Activated CD4-positive, alpha-beta memory T cell treated with anti-CD3 and anti-CD28 coated beads for 36 hours (primary cell): ENCODE results near the gene STS. TPM values are rescaled to one million over a fixed set of nuclear protein-coding genes. Genes with fewer than 3 reads are reported as not detected.

Source experiments
- CTCF ChIA-PET: fragments of 350-600 bp; sonication (Branson Sonifier 250); formaldehyde crosslinking; loops from one replicate; lab custom pipeline; 2021; ENCODE audit warnings: antibody characterized with exemption, inconsistent platforms; lab: Charles Lee
- POLR2A ChIA-PET: fragments of 350-600 bp; sonication (Branson Sonifier 250); formaldehyde crosslinking; loops from one replicate; lab custom pipeline; 2021; ENCODE audit warnings: antibody characterized with exemption; lab: Charles Lee
- DNase-seq: peaks from one replicate; pipeline ENCODE4 v3.0.0-alpha.2; 2020
- H3K27ac Mint-ChIP-seq: one replicate; pipeline ENCODE4 v1.8.0; 2021; ENCODE audit warnings: mixed read lengths
- H3K27me3 Mint-ChIP-seq: one replicate; pipeline ENCODE4 v1.8.0; 2021; ENCODE audit warnings: mixed read lengths
- H3K36me3 Mint-ChIP-seq: one replicate; pipeline ENCODE4 v1.8.0; 2021; ENCODE audit warnings: mixed read lengths
- H3K4me1 Mint-ChIP-seq: one replicate; pipeline ENCODE4 v1.8.0; 2021; ENCODE audit warnings: low read depth, mixed read lengths
- H3K4me3 Mint-ChIP-seq: one replicate; pipeline ENCODE4 v1.8.0; 2021; ENCODE audit warnings: mild to moderate bottlenecking, mixed read lengths
- H3K9me3 Mint-ChIP-seq: one replicate; pipeline ENCODE4 v1.8.0; 2021; ENCODE audit warnings: mixed read lengths
- intact Hi-C: fragments of 100-400 bp; cut with micrococcal nuclease; formaldehyde crosslinking; loops from one replicate; pipeline ENCODE4 v1.15.1; 2023
- total RNA-seq, 2 experiments: library from RNA; stranded (reverse); gene quantifications; one replicate each; pipeline ENCODE4 v1.2.3, GENCODE V29; 2021

Gene STS, protein sequence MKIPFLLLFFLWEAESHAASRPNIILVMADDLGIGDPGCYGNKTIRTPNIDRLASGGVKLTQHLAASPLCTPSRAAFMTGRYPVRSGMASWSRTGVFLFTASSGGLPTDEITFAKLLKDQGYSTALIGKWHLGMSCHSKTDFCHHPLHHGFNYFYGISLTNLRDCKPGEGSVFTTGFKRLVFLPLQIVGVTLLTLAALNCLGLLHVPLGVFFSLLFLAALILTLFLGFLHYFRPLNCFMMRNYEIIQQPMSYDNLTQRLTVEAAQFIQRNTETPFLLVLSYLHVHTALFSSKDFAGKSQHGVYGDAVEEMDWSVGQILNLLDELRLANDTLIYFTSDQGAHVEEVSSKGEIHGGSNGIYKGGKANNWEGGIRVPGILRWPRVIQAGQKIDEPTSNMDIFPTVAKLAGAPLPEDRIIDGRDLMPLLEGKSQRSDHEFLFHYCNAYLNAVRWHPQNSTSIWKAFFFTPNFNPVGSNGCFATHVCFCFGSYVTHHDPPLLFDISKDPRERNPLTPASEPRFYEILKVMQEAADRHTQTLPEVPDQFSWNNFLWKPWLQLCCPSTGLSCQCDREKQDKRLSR
- total RNA-seq: under 1 TPM; 0.73 to 0.81 TPM

- H3K27me3 Mint-ChIP-seq: no peaks in the 10 kb centered on the region
- peak within 1 kb of the TSS; percentile 85 for H3K27ac Mint-ChIP-seq
- H3K4me1 Mint-ChIP-seq: peaks cover 15% of the 10 kb centered on the region
- H3K36me3 Mint-ChIP-seq: no peaks in the 10 kb centered on the region
- H3K4me3 Mint-ChIP-seq: peak within 1 kb of the TSS; percentile 80
- DNase-seq: peak; percentile 40
- POLR2A ChIA-PET: interaction anchor here (0.7 to 1.1 kb wide), 2 partner anchors 87 to 632 kb away, joined by 4 to 5 read pairs; no protein-coding TSS in a partner anchor
- intact Hi-C loops: loop anchor here (10.0 kb wide), 1 partner anchor 93 kb away; no protein-coding TSS in a partner anchor
- no peaks in the 10 kb centered on the region for H3K9me3 Mint-ChIP-seq
- CTCF ChIA-PET: no interaction called here
Observed at GRCh38 chrX:7147413-7147977, at the start of gene STS. STS (plus strand) TSS chrX:7147712; CDS start chrX:7253200, 105,488 bp downstream.

DNA sequence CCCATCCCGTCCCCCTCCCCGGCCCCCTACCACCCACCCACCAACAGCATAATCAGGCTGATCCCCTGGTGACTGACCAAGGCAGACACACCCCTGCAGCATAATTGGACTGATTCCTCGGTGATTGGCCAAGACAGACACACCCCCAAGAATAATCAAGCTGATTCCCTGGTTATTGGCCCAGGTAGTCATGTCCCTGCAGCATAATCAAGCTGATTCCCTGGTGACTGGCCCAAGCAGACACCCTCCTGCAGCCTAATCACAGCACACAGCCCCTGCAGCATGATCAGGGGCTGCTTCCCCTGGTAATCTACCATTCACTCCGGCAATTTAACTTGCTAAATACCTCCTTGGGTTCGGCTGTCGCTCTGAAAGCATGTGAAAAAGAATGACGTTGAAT lies 47.5 kb upstream of the STS start:
- Mint-ChIP-seq H3K36me3 (peaks cover 16% of the 10 kb centered on the region), H3K9me3 (no peaks in the 10 kb centered on the region), H3K27me3 (no peaks in the 10 kb centered on the region), H3K4me3 (no peak overlapping the region), H3K4me1 (peaks cover 5% of the 10 kb centered on the region), H3K27ac (no peak overlapping the region)
- intact Hi-C loops: no loop called here
- ChIA-PET CTCF (no interaction called here), POLR2A (no interaction called here)
- DNase-seq: no peak

GRCh38 chrX:7102119-7102518 lies 45.4 kb upstream of the STS start:
- H3K9me3 Mint-ChIP-seq: no peaks in the 10 kb centered on the region
- H3K27ac Mint-ChIP-seq: no peak overlapping the region
- POLR2A ChIA-PET: no interaction called here
- peaks cover 16% of the 10 kb centered on the region for H3K36me3 Mint-ChIP-seq
- H3K27me3 Mint-ChIP-seq: no peaks in the 10 kb centered on the region
- CTCF ChIA-PET: no interaction called here
- H3K4me3 Mint-ChIP-seq: no peak overlapping the region
- peaks cover 5% of the 10 kb centered on the region for H3K4me1 Mint-ChIP-seq
- no peak for DNase-seq
- intact Hi-C loops: no loop called here

DNA sequence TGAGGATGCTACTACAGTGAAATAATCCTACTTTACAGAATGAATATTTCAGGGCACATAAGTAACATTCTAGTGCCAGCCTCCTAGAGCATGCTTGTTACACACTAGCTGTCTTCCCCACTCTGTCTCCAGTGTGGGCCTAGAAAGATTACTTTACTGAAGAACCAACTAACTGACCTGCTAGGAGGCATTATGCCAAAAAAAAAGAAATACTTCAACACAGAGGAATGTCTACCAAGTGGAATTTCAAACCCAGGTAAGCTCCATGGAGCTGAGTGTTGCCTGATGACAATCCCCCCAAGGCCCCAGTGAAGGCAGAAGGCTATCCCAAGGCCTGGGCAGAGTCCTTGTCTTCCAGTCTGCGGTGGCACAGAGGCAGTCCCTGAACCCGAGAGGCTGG lies 40.9 kb upstream of the STS start:
- CTCF ChIA-PET: no interaction called here
- Mint-ChIP-seq H3K4me1 (peaks cover 14% of the 10 kb centered on the region), H3K27ac (no peak overlapping the region), H3K27me3 (no peaks in the 10 kb centered on the region), H3K9me3 (no peaks in the 10 kb centered on the region), H3K36me3 (peaks cover 16% of the 10 kb centered on the region), H3K4me3 (no peak overlapping the region)
- DNase-seq: no peak
- intact Hi-C loops: no loop called here
- POLR2A ChIA-PET: no interaction called here

- Mint-ChIP-seq H3K27me3 (no peaks in the 10 kb centered on the region), H3K4me1 (peaks cover 11% of the 10 kb centered on the region), H3K36me3 (peaks cover 14% of the 10 kb centered on the region), H3K27ac (no peak overlapping the region), H3K9me3 (no peaks in the 10 kb centered on the region), H3K4me3 (no peak overlapping the region)
- no peak for DNase-seq
- ChIA-PET CTCF (no interaction called here), POLR2A (no interaction called here)
- intact Hi-C loops: no loop called here
Observed at GRCh38 chrX:7108030-7108429, 39.5 kb upstream of the STS start.

- Mint-ChIP-seq H3K27me3 (no peaks in the 10 kb centered on the region), H3K4me3 (no peak overlapping the region), H3K36me3 (peaks cover 8% of the 10 kb centered on the region), H3K9me3 (no peaks in the 10 kb centered on the region), H3K4me1 (peaks cover 10% of the 10 kb centered on the region), H3K27ac (no peak overlapping the region)
- CTCF ChIA-PET: no interaction called here
- POLR2A ChIA-PET: no interaction called here
- no peak for DNase-seq
- intact Hi-C loops: no loop called here
Observed at GRCh38 chrX:7109049-7109531, 38.4 kb upstream of the STS start.

DNA sequence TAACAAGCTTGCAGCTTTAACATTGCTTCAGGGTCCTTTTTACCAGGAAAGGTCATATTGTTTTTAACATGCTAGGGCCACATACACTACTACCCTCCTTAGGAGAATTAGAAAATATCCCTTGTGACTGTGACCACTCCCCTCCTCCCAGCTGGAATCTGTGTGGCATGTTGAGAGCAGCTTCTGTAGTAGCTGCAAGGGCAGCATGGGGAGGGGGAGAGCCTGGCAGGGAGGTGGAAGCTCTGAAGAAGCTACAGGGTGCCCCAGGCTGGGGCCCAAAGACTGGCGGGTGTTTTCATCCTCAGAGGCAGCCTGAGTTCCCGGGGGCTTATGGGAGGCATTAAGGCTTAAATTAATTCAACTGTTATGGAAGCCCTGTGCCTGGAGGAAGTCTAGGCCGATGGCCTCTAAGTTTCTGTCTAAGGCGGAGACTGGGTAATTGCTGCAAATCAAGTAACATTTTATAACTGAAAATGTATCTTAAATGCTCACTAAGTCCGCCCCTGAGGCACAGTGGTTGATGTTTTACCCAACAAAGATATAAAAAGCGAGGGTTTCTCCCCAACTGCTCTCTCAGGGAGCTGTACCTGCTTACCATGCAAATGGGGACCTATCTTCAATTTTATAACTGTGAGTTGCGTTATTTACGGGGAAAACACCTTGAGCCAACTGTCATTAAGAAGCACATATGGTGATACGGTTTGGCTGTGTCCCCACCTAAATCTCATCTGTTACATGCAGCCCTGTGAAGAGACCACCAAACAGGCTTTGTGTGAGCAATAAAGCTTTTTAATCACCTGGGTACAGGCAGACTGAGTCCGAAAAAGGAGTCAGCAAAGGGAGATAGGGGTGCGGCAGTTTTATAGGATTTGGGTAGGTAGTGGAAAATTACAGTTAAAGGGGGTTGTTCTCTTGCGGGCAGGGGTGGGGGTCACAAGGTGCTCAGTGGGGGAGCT lies 37.4 kb upstream of the STS start:
- no peak overlapping the region for H3K27ac Mint-ChIP-seq
- peaks cover 2% of the 10 kb centered on the region for H3K36me3 Mint-ChIP-seq
- intact Hi-C loops: no loop called here

DNA sequence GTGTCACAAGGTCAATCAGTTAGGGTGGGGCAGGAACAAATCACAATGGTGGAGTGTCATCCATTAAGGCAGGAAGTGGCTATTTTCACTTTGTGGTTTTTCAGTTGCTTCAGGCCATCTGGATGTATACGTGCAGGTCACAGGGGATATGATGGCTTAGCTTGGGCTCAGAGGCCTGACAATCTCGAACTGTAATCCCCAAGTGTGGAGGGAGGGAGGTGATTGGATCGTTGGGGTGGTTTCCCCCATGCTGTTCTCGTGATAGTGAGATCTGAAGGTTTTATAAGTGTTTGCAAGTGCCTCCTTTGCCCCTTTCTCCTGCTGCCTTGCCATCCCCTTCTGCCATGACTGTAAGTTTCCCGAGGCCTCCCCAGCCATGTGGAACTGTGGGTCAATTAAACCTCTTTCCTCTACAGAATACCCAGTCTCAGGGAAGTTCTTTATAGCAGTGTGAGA lies 36.7 kb upstream of the STS start:
- ChIA-PET CTCF (no interaction called here), POLR2A (interaction anchor here (0.6 kb wide), 1 partner anchor 1041 kb away, joined by 6 read pairs; no protein-coding TSS in a partner anchor)
- Mint-ChIP-seq H3K9me3 (no peaks in the 10 kb centered on the region), H3K4me3 (no peak overlapping the region), H3K27ac (no peak overlapping the region), H3K27me3 (no peaks in the 10 kb centered on the region), H3K4me1 (peaks cover 12% of the 10 kb centered on the region), H3K36me3 (no peaks in the 10 kb centered on the region)
- DNase-seq: no peak
- intact Hi-C loops: no loop called here

More for the DNA sequence above, 37.4 kb upstream of the STS start:
- no peaks in the 10 kb centered on the region for H3K9me3 Mint-ChIP-seq
- H3K4me3 Mint-ChIP-seq: no peak overlapping the region
- ChIA-PET CTCF (no interaction called here), POLR2A (no interaction called here)
- DNase-seq: no peak
- no peaks in the 10 kb centered on the region for H3K27me3 Mint-ChIP-seq
- peaks cover 10% of the 10 kb centered on the region for H3K4me1 Mint-ChIP-seq

DNA sequence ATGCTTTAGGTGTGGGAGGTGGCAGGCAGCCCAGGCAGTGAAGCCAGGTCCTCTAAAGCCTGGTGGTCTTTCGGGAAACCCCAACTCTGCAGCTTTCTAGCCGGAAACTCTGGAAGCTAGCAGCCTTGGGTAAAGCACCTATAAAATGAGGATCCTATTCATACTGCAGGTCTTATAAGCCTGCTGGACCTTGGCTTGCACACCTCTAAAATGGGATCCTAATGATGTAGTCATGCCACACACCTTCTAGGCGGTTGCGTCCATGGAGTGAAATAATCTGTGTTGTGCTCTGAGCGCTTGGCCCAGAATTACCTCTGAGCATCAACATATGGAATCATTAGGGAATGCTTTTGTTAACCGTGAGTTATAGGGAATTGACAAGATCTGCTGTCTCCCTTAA lies 36.0 kb upstream of the STS start:
- no peak overlapping the region for H3K4me3 Mint-ChIP-seq
- H3K4me1 Mint-ChIP-seq: peaks cover 12% of the 10 kb centered on the region
- H3K27me3 Mint-ChIP-seq: no peaks in the 10 kb centered on the region
- no peak overlapping the region for H3K27ac Mint-ChIP-seq
- POLR2A ChIA-PET: interaction anchor here (0.6 kb wide), 1 partner anchor 1042 kb away, joined by 6 read pairs; no protein-coding TSS in a partner anchor
- intact Hi-C loops: no loop called here
- no peaks in the 10 kb centered on the region for H3K9me3 Mint-ChIP-seq
- CTCF ChIA-PET: no interaction called here
- no peak for DNase-seq
- H3K36me3 Mint-ChIP-seq: no peaks in the 10 kb centered on the region

DNA sequence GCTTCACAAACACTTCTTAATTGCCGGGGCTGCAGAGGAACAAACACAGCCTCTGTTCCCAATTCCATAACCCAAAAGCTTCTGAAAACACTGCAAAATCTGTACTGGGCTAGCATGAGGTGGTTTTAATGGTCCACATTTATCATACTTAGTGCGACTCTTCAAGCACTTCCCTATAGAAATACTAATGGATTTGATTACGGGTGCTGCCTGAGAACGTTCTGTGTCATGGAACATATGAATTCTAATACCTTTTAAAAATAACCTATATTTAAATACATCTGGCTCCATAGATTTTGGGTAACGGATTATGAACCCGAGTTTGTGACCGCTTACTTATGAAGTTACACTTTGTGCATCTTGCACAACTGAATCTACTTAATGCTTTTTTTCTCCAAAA lies 35.4 kb upstream of the STS start:
- ChIA-PET CTCF (no interaction called here), POLR2A (no interaction called here)
- intact Hi-C loops: no loop called here
- no peak for DNase-seq
- H3K27ac Mint-ChIP-seq: no peak overlapping the region
- H3K4me1 Mint-ChIP-seq: peaks cover 12% of the 10 kb centered on the region
- no peaks in the 10 kb centered on the region for H3K27me3 Mint-ChIP-seq
- no peak overlapping the region for H3K4me3 Mint-ChIP-seq
- H3K9me3 Mint-ChIP-seq: no peaks in the 10 kb centered on the region
- H3K36me3 Mint-ChIP-seq: no peaks in the 10 kb centered on the region

DNA sequence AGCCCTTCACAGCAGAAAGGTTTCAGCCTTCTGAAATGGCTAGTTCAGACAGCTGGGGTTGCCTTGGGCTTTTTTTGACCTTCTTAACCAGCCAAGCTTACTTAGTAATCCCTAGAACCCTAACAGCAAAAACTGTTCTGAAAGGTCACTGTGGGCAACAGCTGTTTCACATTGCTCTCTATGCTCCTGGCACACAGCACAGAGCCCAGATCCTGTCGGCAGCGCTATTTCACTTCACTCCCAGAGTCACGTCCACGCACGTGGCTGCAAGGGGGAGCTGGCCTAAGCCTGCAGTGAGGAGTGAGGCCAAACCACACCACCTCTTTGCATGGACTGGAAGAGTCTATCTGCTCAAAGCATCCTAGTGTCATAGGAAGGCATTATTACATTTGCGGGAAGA lies 32.0 kb upstream of the STS start:
- peaks cover 14% of the 10 kb centered on the region for H3K4me1 Mint-ChIP-seq
- no peaks in the 10 kb centered on the region for H3K27me3 Mint-ChIP-seq
- no peak overlapping the region for H3K4me3 Mint-ChIP-seq
- DNase-seq: no peak
- no peaks in the 10 kb centered on the region for H3K36me3 Mint-ChIP-seq
- CTCF ChIA-PET: no interaction called here
- intact Hi-C loops: no loop called here
- POLR2A ChIA-PET: no interaction called here
- H3K9me3 Mint-ChIP-seq: no peaks in the 10 kb centered on the region
- no peak overlapping the region for H3K27ac Mint-ChIP-seq
